Effector CD8-positive, alpha-beta T cell (primary cell): ENCODE data around the gene AGPAT1.
"Not testable (repeated sequence)": the region's sequence is repeated elsewhere in the genome, so short reads cannot be mapped to it uniquely, and the experiment has no call there.

Experiments
- DNase-seq: peaks from one replicate; lab custom pipeline; 2025; lab: John Stamatoyannopoulos, UW
- total RNA-seq, 4 experiments: gene quantifications; one replicate each; lab custom pipeline; 2026; lab: John Stamatoyannopoulos, UW

AGPAT1 gene, protein sequence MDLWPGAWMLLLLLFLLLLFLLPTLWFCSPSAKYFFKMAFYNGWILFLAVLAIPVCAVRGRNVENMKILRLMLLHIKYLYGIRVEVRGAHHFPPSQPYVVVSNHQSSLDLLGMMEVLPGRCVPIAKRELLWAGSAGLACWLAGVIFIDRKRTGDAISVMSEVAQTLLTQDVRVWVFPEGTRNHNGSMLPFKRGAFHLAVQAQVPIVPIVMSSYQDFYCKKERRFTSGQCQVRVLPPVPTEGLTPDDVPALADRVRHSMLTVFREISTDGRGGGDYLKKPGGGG
- total RNA-seq, result 21.1 to 35.0 (median 25.0) reads per million in 4 experiments

DNA sequence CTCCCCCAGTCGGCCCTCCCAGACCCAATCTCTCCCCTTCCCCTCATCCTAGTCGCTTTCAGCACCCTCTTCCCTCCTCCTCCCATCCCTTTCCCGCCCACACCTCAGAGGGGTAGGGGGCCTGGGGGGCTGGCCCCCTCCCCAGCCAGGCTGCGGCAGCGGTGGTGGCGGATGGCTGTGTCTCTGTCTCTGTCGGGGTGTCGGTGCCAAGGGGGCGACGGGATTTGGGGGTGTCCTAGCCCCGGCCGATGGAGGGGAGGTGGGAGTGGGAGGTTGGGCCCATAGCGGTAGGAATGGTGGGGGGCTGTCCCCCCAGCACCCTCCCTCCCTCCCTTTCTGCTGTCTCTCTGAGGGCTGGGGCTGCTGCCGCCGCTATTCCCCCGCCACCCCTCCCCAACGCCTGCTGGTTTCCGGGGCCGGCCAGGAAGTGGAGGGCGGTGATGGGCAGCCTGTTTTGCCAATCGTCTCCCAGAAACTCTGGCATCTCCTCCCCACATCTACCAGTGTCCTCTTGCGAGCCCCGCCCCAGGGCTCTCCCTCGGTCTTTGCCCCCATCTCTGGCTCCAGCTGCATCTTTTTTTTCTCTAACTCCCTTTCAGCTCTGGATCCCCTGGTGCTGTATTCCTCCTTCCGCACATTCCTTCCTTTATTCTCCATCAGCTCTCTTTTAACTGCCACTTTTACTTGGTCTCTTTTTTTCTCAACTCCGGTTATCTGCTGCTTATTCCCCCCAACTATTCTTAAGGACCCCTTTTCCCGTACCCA lies at the start of gene AGPAT1:
AGPAT1 (minus strand) TSS at position 374 of the 765 bp plus-strand sequence. CDS start 4,588 bp downstream, outside the sequence.
- DNase-seq, result peak; percentile 90

DNA sequence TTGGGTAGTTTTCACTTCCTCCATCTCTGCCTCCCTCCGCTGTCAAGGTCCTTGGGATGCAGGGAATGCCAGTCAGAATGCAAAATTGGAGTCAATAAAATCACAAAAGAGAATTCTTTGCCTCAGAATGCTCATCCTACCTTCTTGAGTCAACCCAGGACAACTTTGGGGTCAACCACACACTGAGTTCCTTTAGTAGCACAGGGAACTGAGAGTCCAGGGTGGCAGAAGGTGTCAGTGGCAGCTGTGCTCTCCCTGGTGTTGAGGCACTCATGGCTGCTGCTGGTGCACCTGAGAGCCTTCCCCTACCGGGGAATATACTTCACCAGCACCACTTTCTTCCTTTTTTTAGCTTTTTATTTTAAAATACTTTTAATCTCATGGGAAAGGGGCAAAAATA lies 48.8 kb upstream of the AGPAT1 start:
- no peak for DNase-seq

DNA sequence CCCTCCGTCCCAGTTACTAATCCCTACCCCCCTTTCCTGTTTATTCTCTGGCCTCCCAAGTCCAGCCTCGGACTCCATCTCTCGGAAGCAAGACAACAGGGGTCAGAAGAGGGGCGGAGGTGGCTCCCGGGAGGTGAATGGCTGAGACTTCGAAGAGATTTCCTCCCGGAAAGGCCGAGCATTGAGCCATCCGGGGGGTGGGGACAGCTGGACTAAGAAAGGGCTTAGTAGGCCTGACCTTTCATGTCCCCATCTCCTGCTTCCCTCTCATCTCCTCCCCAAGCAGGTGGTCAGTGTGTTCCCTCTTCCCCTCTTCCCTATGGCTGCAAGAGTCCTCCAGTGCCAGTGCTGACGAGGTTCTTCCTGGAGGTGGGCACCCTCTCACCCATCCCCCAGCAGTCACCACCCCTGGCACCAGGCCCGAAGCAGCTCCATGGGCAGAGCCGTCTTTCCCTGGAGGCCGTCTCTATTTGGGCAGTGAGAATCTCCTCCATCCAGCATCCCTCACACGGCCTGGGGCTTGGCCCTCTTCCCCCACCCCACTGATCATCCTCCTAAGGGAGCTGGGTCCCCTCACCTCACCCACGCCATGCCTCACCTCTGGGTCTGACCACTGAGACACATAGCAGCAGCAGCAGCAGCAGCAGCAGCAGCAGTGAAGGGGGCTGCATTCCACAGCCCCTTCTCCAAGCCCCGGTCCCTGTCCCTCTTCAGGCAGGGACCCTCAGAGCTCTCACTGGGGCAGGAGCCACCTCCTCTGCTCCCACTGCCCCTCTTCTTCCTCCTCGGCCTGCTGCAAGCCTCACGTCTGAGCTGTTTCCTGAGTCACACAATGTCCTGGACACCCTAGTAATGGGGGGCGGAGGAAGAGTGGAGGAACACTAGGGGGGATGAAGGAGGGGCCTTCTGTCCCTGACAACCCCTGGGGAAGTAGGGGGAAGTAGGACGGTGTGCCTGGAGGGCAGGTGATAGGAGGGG lies 47.7 kb upstream of the AGPAT1 start, which contains the start of gene NOTCH4:
NOTCH4 (minus strand) TSS at position 810 of the 978 bp plus-strand sequence; CDS start at position 671, 139 bp downstream.
- no peak for DNase-seq

DNA sequence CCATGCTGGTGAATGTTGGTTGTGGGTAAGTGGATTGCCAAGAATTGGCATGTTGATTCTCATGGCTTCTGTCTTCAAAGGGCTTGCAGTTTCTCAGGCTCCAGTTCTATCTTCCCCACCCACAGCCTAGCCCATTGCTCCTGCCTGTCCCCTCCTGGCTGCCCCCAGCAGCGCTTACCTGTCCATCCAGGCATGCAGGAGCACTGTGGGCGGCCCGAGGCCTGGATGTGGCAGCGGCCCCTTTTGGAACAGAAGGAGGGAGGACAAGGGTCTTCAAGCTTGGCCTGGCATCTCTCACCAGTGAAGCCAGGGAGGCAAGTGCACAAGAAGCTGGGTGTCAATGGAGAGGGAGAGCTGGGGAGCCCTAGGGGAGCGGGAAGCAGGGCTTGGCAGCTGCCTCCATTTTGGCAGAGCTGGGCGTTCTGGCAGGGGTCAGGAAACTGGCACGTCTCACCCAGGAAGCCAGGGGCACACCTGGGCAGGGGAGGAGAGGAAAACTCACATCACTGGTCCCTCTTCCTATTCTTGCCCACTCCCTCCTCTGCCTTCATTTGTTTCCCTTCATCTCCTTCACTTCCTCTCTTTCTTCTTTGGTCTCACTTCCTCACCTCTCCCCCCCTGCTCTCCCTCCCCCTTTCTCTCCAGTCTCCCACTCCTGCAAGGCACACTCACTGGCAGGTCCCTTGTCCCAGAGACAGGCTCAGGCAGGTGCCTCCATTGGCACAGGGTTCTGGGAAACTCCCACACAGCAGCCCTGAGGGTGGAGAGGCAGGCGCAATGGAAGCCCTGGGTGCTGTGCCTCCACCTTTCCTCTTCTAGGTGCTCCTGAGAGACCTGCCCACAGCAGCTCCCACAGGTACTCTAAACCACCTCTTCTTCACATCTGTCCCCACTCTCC lies 46.7 kb upstream of the AGPAT1 start:
- no peak for DNase-seq

DNA sequence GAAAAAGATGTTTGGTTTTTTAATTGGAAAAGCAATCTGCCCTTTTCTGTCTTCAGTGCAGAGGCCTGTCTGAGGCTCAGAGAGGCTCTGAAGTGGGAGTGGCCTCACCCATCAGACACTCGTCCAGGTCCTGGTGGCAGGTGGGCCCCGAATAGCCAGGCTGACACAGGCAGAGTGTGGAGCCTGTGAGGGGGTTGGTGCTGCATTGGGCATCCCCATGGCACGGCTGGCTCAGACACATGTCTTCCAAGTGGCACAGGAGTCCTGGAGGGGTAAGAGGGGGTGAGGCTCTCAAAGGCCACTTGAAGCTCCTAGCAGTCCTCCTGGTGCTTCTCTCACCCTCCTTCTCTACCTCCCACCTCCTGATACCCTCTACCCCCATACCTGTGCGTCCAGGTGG lies 44.1 kb upstream of the AGPAT1 start:
- no peak for DNase-seq

DNA sequence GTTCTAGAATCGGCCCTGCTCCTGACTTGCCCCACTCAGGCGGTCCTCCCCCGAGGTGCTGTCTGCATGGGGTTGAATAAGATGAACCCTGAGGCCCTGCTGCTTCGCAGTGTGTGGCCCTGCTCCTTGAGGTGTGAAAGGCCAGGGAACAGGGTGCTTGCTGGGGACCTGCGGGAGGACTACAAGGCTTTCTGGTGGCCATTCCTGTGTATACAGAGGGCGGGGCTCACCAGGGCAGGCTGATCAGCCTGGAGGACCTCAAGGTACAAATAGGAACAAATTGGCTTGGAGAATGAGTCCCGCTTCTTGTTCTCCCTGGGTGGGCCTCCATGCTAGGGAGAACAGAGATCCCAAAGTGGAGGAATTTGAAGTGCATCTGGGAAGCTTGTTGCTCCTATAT lies 42.3 kb upstream of the AGPAT1 start:
- no peak for DNase-seq

DNA sequence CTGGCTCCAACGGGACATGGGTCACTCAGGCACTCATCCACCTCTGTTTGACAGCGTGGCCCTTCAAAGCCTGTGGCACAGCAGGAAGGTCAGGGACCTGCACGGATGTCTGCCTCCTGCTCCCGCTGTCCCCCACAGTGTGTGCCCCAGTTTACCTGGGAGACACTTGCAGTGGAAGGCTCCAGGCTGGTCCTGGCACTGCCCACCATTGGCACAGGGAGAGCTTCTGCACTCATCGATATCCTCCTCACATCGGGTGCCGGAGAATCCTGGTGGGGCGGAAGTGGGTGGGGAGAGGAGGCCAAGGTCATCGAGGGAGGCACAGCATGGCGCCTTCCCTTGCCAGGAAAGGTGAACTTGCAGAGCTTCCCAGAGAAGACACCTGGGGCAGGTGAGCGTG lies 41.1 kb upstream of the AGPAT1 start:
- no peak for DNase-seq

DNA sequence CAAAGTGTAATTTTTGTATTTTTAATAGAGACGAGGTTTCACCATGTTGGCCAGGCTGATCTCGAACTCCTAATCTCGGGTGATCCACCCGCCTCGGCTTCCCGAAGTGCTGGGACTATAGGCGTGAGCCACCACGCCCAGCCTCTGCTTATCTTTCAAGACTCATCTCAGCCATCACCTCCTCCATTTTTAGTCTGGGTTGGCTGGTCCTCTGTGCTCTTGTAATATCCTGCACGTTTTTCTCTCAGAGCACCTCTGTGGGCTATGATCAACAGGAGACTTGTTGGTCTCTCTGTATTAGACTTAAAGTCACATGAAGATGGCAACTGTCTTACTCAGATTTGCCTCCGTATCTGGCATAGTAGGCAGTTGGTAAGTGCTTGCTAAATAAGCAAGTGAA lies 40.4 kb upstream of the AGPAT1 start:
- DNase-seq, result no peak

DNA sequence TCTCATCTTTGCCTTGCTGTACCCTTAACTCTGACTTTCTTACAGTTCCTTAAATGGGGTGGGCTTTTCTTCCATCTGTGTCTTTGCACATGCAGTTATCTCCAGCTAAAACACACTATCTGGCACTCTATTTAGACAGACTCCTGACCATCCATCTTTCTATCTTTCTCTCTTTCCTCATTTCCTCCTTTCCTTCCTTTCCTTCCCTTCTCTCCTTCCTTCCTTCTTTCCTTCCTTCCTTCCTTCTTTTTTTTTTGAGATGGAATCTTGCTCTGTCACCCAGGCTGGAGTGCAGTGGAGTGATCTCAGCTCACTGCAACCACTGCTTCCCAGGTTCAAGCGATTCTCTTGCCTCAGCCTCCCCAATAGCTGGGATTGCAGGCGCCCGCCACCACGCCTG lies 39.7 kb upstream of the AGPAT1 start:
- no peak for DNase-seq

DNA sequence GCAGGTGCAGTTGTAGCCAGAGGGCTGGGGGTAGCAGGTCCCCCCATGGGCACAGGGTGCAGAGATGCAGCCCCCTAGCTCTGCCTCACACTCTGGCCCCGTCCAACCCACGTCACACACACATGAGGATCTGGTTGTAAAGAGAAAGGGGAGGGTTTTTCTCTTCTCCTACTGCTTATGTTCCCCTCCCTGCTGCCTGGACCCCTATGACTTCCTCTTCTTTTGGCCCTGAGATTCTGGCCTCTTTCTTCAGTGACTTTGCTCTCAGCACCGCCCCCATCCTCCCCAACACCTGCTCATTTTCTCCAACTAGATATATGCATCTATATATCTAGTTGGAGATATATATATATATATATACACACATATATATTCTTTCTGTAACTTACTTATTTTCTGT lies 38.2 kb upstream of the AGPAT1 start:
- DNase-seq, result no peak

DNA sequence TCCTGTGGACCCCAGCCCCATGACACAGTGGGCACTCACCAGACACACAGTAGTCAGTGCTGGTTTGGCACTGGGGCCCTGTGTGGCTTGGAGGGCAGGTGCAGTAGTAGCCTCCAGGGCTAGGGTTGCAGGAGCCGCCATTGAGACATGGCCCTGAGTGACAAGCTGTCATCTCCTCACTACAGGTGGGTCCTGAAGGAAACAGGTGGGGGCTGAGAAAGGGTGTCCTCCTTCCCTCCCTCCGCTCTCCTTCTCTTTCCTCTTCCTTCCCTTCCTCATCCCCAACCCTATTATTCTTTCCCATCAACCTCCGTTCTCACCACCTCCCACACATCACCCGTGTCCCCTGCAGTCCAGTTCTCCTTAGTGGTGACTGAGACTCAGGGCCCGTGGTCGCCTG lies 37.8 kb upstream of the AGPAT1 start:
- DNase-seq, result no peak

DNA sequence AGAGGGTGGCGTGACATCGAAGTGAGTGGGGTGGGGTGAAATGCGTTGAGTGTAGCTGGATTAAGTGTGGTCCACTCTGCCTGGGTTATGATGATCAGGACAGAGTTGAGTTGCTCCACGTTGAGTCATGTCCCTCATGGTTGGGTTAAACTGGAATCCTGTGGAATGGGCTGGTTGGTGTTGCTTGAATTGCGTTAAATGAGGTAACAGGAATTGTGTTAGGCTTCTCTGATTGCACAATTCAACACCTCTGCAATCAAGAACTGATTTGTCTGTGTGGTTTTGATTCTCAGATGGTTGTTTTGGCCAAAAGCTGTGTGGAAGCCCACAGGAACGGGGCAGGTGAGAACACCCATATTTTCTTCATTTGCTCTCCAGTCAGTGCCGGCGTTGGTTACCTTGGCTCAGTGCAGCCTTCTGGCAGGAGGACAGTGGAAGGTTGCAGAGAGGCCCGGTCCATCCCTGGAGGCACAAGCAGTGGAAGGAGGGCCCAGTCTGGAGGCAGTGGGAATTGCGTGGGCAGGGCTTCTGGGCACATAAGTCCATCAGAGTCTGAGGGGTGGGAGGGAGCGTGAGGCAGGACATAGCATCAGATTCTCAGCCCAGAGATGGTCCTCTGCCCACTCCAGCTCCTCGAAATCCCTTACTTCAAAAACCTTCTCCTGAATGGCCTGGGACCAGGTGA lies 36.3 kb upstream of the AGPAT1 start:
- DNase-seq, result no peak

DNA sequence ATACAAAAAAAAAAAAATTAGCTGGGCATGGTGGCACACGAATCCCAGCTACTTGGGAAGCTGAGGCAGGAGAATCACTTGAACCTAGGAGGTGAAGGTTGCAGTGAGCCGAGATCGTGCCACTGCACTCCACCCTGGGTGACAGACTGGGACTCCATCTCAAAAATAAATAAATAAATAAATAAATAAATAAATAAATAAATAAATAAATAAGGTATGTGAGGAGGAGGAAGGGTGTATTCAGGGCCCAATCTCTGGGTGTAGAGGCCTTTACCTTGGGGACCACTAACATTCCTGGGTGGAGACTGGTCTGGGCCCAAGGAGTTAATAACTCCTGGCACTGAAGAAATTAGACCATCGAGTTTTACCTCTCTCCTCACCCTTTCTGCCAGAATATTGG lies 35.5 kb upstream of the AGPAT1 start:
- DNase-seq, result not testable (repeated sequence)

DNA sequence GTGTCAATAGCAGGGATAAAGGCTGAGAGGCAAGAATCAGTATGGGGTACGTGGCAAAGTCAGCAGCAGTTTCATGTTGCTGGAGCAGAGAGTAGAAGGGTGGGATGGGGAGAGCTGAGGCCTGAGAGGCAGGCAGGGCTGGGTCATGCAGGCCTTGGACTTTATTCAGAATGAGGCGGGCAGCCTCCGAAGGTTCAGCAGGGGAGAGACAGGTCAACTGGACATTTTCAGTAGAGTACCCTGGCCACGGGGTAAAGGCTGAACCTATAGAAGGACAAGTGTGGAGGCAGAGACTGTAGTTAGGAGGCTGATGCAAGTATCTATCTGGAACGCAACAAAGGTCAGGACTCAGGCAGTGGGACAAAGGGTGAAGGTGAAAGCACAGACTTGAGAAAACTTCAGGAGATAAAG lies 34.3 kb upstream of the AGPAT1 start:
- DNase-seq, result no peak

DNA sequence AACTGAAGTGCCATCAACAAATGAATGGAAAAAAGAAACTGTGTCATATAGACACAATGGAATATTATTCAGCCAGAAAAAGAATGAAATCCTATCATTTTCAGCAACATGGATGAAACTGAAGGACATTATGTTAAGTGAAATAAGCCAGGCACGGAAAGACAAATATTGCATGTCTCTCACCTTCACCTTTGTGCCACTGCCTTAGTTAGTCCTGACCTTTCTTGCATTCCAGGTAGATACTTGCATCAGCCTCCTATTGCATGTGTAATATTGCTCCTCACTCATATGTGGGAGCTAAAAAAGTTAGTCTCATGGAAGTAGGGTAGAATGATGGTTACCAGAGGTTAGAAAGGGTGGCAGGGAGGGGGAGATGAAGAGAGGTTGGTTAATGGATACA lies 33.1 kb upstream of the AGPAT1 start:
- no peak for DNase-seq

DNA sequence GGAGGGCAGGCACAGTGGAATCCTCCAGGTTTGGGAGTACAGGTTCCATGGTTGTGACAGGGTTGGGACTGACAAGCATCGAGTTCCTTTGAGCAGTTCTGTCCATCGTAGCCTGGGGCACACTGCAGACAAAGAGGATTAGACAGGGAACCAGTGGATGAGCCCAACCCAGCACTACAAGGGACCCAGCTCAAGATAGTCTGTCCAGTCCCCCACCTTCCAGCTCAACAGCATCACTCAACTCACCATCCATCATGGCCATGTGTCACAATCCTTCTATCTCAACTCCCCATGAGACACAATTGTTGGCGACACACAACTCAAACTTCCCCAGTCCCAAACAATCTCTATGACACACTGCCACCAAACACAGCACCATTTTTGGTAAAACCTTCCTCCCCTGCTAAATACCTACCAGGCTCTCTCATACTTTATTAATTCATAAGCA lies 28.4 kb upstream of the AGPAT1 start:
- no peak for DNase-seq

DNA sequence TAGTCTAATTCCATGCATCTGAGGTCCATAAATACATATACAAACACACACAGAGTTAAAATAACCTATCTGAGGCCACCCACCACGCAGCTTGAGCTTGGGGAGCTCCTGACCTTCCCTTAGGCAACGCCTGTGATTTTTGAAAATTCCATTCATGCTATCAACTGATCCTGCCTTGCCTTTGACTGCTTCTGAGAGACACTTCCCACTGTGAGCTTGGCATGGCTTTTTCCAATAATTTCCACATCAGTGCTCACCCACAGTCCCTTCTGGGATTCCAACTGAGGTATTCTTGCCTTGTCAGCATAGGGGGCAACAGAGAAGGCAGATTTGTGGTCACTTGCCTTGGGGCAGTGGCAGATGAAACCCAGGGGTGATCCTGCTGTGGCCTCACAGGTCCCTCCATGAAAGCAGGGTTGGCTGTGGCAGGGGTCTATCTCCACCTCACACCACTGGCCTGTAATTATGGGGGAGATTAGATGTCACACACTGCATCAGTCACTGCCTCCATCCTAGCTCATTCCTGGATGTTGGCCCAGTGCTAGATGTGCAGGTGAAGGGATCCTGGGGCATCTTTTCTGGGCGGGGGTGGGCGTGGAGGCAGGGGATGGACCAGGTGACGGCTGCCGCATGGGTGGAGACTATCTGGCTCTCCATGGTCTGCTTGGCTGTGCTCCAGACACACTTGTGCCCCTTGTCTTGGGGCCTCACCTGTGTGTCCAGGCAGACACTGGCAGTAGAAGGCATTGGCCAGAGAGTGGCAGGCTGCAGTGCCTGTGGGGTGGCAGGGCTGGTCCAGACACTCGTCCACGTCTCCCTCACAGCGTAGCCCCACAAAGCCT lies 27.8 kb upstream of the AGPAT1 start:
- DNase-seq, result no peak

DNA sequence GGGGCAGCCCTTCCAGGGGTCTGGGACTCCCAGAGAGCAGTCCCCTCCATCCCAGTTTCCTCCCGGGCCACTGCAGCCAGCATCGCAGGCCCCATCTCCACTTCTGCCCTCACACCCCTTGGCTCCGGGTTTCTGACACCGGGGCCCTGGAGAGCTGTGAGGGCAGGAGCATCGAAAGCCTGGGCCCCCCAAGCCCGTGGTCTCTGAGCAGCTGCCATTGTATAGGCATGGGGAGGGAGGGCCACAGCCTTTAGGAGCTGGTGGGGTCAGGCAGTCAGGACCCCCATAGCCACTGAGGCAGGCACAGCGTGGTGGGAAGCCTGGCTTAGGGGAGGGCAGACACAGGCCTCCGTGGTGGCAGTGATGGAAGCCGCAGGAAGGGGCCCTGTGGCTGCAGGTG lies 26.3 kb upstream of the AGPAT1 start:
- no peak for DNase-seq

DNA sequence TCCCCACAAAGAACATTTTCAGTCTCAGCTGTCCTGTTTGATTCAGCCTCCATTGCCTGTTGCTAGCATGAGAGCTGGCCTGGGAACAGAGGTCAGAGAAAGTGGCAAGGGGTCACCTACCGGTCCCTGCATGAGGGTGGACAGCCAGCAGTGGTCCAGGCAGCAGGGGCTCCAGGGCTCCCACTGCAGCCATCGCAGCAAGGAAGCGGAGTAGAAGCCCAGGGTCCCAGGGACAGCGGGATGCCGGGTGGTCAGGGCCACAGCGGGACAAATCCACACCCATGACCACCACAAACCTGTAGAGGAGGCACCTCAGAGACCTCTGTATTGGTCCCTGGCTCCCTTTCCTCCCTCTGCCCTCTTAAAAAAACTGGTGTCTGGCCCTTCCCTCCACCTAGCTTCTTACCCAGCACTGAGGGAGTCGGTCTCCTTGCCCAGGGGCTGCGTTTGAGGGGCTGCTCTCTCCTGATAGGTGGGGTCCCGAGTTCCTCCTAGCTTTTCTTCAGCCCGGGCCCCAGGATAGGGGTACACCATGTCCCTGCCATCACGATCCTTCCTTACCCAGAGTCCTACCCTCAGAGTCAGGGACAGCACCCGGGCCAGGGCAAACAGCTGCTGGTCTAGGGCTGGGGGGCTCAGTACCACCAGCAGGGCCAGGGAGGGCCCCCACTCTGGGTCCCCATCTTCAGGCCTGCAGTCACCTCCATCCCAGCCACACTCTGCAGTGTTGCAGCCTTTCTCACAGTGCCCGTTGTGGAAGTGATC lies 25.0 kb upstream of the AGPAT1 start:
- DNase-seq, result no peak
